ENCODE measurements around the gene JMJD8.
"Not testable (repeated sequence)": the region's sequence is repeated elsewhere in the genome, so short reads cannot be mapped to it uniquely, and the experiment has no call there.

Gene JMJD8

DNA sequence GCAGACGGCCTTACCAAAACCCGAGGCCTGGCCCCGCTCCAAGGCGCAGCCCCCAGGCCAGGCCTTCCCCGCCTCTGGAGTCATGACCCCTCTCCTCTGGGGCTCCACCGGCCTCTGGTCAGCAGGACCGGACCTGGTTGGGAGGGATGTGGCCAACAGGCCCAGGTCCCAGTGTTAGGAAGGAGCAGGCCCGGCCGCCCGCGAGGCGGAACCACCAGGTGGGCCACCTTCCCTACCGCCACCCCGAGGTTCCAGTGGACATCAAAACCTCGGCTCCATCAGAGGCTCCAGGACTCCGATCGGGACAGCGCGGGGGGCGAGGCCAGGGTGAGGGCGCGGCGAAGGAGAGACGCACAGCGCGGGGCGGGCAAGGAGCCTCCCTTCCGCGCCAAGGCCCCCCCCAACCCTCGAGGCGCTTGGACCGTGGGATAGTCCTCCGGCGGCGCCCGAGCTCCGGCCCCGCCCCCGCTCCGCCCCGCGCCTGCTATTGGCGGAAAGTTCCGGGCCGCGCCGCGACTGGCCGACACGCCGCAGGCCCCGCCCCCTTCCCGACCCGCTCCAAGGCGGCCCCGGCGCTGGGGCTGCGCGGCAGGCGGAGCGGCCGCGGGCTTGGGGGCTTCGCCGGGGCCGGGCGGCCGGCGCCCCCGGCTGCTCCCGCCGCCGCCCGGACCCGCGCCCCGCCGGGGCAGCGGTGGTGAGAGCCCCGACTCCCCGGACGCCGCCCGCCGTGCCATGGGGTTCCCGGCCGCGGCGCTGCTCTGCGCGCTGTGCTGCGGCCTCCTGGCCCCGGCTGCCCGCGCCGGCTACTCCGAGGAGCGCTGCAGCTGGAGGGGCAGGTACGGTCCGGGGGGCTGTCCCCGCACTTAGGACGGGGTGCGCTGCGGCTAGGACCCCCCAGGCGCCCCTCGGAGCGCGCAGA is 30.7 kb upstream of the JMJD8 start, which contains the start of gene METRN:
Gene METRN (plus strand): TSS at position 561 of the 919 bp plus-strand sequence. CDS start 172 bp downstream, at position 733.
- Histone ChIP-seq H3K4me1 (ENCODE audit: control insufficient read depth in 1 of 2, insufficient read depth in 2 of 2, low read length in 2 of 2) (peaks cover 4 to 47% of the 10 kb centered on the region in 2 donors), H3K4me3 (ENCODE audit: low read depth in 1 of 2, low read length in 2 of 2) (peak within 1 kb of the TSS in 1 of 2 donors; percentile 81), H3K9me3 (ENCODE audit: control insufficient read depth in 1 of 2, low read length in 2 of 2) (no peaks in the 10 kb centered on the region), H3K36me3 (ENCODE audit: control insufficient read depth in 1 of 2, insufficient read depth in 2 of 2, low read length in 2 of 2) (no peaks in the 10 kb centered on the region), H3K27ac (ENCODE audit: low read length) (no peak within 1 kb of the TSS), H3K27me3 (ENCODE audit: low read depth, low read length) (peaks cover 16% of the 10 kb centered on the region)

DNA sequence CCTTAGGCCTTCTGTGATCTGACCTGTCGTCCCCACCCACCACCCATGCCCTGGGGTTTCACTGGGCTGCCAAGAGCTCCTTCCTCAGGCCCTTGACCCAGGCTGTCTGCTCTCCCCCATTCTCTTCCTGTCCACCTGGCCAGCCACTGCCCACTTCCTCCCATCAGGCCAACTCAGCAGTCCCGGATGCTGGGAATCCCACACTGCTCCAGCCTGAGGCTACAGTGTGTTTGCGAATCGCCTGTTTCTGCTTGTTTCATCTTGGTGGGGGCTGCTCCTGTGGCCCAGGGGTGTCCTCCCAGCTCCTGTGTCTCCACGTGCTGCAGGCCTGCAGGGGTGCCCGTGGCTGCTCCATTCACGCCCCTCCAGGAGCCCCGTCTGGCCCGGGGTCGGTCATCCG is 29.9 kb upstream of the JMJD8 start:
- Histone ChIP-seq H3K27me3 (ENCODE audit: low read depth, low read length) (peaks cover 23% of the 10 kb centered on the region), H3K4me1 (ENCODE audit: control insufficient read depth in 1 of 2, insufficient read depth in 2 of 2, low read length in 2 of 2) (peaks cover 3 to 42% of the 10 kb centered on the region in 2 donors)

DNA sequence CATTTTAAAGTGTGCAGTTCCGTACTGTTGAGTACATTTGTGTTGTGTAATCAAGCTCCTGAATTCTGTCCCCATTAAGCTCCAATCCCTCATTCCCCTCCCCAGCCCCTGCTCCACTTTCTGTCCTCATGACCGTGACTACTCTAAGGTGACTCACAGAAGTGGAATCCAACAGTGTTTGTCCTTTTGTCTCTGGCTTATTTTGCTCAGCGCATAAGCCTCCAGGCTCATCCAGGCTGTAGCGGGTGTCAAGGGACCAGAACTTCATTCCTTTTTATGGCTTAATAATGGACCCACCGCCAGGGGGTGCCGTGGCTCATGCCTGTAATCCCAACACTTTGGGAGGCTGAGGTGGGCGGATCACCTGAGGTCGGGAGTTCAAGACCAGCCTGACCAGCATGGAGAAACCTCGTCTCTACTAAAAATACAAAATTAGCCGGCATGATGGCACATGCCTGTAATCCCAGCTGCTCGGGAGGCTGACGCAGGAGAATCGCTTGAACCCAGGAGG is 28.7 kb upstream of the JMJD8 start:
- not testable (repeated sequence) for H3K4me3 ChIP-seq (ENCODE audit: low read depth in 1 of 2, low read length in 2 of 2); H3K9me3 ChIP-seq (ENCODE audit: control insufficient read depth in 1 of 2, low read length in 2 of 2); H3K36me3 ChIP-seq (ENCODE audit: control insufficient read depth in 1 of 2, insufficient read depth in 2 of 2, low read length in 2 of 2); H3K27ac ChIP-seq (ENCODE audit: low read length)
- H3K27me3 ChIP-seq (ENCODE audit: low read depth, low read length): peaks cover 36% of the 10 kb centered on the region
- peaks cover 0 to 34% of the 10 kb centered on the region in 2 donors for H3K4me1 ChIP-seq (ENCODE audit: control insufficient read depth in 1 of 2, insufficient read depth in 2 of 2, low read length in 2 of 2)

More for the DNA sequence above, 29.9 kb upstream of the JMJD8 start:
- Histone ChIP-seq H3K4me3 (ENCODE audit: low read depth in 1 of 2, low read length in 2 of 2) (peak overlapping the region in 1 of 2 donors; percentile 48), H3K27ac (ENCODE audit: low read length) (no peak overlapping the region), H3K9me3 (ENCODE audit: control insufficient read depth in 1 of 2, low read length in 2 of 2) (no peaks in the 10 kb centered on the region), H3K36me3 (ENCODE audit: control insufficient read depth in 1 of 2, insufficient read depth in 2 of 2, low read length in 2 of 2) (no peaks in the 10 kb centered on the region)

DNA sequence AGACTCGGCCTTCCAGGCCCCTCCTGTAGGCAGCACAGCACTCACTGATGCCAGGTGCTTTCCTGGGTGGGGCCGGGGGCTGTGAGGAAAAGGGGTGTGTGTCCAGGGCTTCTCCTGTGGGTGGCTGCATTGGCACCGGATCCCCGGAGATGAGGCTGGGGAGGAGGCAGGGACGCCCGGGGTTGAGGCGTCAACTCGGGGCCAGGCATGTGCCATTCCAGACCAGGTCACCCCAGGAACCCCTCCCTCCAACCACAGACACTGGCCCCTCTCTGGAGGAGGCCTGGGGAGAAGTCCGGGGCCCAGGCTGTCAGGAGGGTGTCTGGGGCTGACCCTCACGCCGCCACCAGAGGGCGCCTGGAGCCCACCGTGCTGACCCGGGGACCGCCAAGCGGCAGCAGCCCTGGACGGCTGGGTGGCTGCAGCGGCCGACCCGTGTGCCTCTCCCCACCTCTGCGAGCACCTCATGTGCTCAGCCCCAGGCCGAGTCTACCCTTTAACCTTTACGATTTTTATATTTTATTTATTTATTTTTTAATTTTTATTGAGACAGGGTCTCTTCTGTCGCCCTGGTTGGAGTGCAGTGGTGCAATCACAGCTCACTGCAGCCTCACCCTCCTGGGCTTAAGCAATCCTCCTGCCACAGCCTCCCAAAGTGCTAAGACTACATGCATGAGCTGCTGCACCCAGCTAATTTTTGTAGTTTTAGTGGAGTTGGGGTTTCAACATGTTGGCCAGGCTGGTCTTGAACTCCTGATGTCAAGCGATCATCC is 27.6 kb upstream of the JMJD8 start:
- Histone ChIP-seq H3K27me3 (ENCODE audit: low read depth, low read length) (peaks cover 43% of the 10 kb centered on the region), H3K36me3 (ENCODE audit: control insufficient read depth in 1 of 2, insufficient read depth in 2 of 2, low read length in 2 of 2) (no peaks in the 10 kb centered on the region)

DNA sequence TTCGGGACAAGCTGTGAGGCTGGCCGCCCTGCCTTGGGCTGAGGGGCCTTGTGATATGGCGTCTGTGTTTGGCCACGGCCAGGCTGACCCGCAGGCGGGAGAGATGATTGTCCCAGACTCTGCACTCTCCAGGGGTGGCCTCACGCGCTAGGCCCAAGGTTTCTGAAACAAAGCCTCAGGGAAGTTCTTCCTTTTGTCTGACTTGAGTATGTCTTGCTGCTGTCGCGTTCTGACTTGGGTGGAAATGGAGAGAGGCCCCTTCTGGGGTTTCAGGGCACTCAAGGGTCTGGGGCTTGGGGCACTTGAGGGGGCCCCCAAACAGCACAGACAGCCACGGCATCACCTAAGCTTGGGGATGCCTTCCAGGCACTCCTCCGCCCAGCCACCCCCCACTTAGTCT is 26.9 kb upstream of the JMJD8 start:
- H3K4me3 ChIP-seq (ENCODE audit: low read depth in 1 of 2, low read length in 2 of 2): no peak overlapping the region
- H3K9me3 ChIP-seq (ENCODE audit: control insufficient read depth in 1 of 2, low read length in 2 of 2): no peaks in the 10 kb centered on the region
- H3K27ac ChIP-seq (ENCODE audit: low read length): no peak overlapping the region
- H3K36me3 ChIP-seq (ENCODE audit: control insufficient read depth in 1 of 2, insufficient read depth in 2 of 2, low read length in 2 of 2): no peaks in the 10 kb centered on the region
- H3K27me3 ChIP-seq (ENCODE audit: low read depth, low read length): peaks cover 47% of the 10 kb centered on the region
- H3K4me1 ChIP-seq (ENCODE audit: control insufficient read depth in 1 of 2, insufficient read depth in 2 of 2, low read length in 2 of 2): peaks cover 0 to 27% of the 10 kb centered on the region in 2 donors

More for the DNA sequence above, 27.6 kb upstream of the JMJD8 start:
- no peaks in the 10 kb centered on the region for H3K9me3 ChIP-seq (ENCODE audit: control insufficient read depth in 1 of 2, low read length in 2 of 2)
- no peak overlapping the region for H3K27ac ChIP-seq (ENCODE audit: low read length)
- peaks cover 0 to 28% of the 10 kb centered on the region in 2 donors for H3K4me1 ChIP-seq (ENCODE audit: control insufficient read depth in 1 of 2, insufficient read depth in 2 of 2, low read length in 2 of 2)
- H3K4me3 ChIP-seq (ENCODE audit: low read depth in 1 of 2, low read length in 2 of 2): no peak overlapping the region

DNA sequence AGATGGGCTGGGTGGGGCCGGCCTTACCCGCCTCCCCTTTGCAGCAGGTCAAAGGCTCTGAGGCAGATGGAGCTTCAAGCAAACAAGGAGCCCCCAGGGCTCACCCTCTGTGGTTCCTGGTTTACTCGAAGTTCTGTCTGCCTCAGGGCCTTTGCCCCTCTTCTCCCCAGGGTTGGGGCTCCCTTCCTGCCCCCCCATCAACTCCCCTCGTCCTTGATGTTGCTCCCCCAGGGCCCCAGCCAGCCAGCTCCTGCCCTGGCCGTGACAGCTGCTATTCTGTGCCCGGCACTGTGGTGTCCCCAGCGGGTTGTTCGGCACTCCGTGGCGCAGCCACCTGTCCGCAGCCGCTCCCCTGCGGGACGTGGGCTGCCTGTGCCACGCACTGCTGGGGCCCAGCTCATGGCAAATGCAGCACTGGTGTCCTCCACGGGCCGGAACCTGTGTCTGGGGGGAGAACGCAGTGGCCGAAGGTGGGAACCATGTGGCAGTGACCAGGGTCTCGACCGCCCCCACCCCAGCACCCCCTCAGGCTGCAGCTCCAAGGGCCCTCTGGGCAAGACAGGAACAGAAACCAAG is 26.5 kb upstream of the JMJD8 start:
- peaks cover 0 to 25% of the 10 kb centered on the region in 2 donors for H3K4me1 ChIP-seq (ENCODE audit: control insufficient read depth in 1 of 2, insufficient read depth in 2 of 2, low read length in 2 of 2)
- no peaks in the 10 kb centered on the region for H3K36me3 ChIP-seq (ENCODE audit: control insufficient read depth in 1 of 2, insufficient read depth in 2 of 2, low read length in 2 of 2)
- peaks cover 47% of the 10 kb centered on the region for H3K27me3 ChIP-seq (ENCODE audit: low read depth, low read length)
- H3K4me3 ChIP-seq (ENCODE audit: low read depth in 1 of 2, low read length in 2 of 2): no peak overlapping the region
- H3K9me3 ChIP-seq (ENCODE audit: control insufficient read depth in 1 of 2, low read length in 2 of 2): no peaks in the 10 kb centered on the region
- H3K27ac ChIP-seq (ENCODE audit: low read length): no peak overlapping the region

DNA sequence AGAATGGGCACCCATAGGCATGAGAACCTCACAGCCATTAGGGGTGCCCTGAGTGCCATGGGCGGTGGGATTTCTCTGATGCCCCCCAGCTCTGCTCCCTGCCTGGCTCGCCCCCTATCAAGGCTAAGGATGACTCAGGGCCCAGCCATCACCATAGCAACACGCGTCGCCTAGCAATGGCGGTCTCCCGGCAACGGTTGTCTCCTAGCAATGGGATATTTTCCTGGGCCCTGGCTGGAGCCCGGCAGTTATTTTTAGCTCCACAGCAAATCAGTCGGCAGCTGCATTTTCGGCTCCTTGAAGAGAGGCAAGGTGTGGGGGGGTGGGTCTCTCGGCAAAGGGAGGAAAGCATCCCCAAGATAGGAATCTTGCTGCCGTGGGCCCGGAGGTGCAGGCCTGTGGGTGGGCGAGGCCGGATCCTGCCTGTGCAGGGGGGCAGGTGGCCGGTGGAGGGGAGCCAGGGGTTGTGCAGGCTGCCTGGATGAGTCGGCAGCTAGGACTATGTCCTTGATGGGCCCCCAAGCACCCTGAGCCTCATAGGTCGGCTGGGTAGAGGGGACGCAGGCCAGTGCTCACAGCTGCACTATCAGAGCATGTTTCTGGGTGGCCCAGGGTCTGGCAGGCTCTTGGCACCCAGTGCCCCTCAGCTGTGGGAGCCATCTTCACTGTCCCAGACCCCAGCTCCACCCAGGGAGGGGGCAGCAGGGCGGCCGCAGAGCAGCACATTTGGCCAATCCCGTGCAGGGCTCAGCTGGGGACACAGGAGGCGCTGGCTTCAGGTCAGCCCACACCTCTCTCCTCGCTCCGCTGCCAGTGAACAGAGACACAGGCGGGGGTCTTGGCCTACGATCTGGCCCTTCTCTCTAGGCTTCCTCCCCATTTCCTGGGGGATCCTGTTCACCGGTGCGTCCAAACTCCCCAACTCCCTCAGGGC is 25.7 kb upstream of the JMJD8 start:
- Histone ChIP-seq H3K4me1 (ENCODE audit: control insufficient read depth in 1 of 2, insufficient read depth in 2 of 2, low read length in 2 of 2) (peaks cover 0 to 24% of the 10 kb centered on the region in 2 donors), H3K4me3 (ENCODE audit: low read depth in 1 of 2, low read length in 2 of 2) (no peak overlapping the region), H3K9me3 (ENCODE audit: control insufficient read depth in 1 of 2, low read length in 2 of 2) (no peaks in the 10 kb centered on the region), H3K27ac (ENCODE audit: low read length) (no peak overlapping the region), H3K36me3 (ENCODE audit: control insufficient read depth in 1 of 2, insufficient read depth in 2 of 2, low read length in 2 of 2) (no peaks in the 10 kb centered on the region), H3K27me3 (ENCODE audit: low read depth, low read length) (peaks cover 47% of the 10 kb centered on the region)

DNA sequence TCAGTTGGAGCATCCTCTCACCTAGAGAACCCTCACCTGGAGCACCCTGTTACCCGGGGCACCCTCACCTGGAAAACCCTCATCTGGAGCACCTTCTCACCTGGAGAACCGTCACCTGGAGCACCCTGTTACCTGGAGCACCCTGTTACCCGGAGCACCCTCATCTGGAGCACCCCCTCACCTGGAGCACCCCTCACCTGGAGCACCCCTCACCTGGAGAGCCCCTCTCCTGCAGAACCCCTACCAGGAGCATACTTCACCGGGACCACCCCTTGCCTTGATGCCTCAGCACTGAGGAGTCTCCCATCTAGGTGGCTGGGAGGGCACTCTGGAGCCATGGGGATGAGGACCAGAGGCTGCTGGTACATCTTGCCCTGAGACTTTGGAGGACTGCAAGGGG is 24.8 kb upstream of the JMJD8 start:
- Histone ChIP-seq H3K9me3 (ENCODE audit: control insufficient read depth in 1 of 2, low read length in 2 of 2) (no peaks in the 10 kb centered on the region), H3K4me1 (ENCODE audit: control insufficient read depth in 1 of 2, insufficient read depth in 2 of 2, low read length in 2 of 2) (peaks cover 0 to 18% of the 10 kb centered on the region in 2 donors), H3K36me3 (ENCODE audit: control insufficient read depth in 1 of 2, insufficient read depth in 2 of 2, low read length in 2 of 2) (no peaks in the 10 kb centered on the region), H3K27me3 (ENCODE audit: low read depth, low read length) (peaks cover 56% of the 10 kb centered on the region), H3K4me3 (ENCODE audit: low read depth in 1 of 2, low read length in 2 of 2) (no peak overlapping the region), H3K27ac (ENCODE audit: low read length) (no peak overlapping the region)

DNA sequence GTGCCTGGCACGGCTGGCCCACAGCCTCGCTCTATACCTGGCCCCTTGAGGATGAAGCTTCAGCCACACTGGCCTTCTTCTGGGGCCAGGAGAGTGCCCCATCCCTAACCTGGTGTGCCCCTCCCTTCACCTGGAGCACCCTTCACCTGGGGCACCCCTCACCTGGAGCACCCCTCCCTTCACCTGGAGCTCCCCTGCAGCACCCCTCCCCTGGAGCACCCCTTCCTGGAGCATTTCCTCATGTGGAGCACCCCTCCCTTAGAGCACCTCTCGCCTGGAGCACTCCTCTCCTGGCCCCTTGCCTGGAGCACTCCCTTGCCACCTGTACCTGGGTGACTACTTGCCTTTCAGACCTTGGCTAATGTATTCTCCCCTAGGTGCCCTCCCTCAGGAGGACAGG is 23.9 kb upstream of the JMJD8 start:
- H3K27me3 ChIP-seq (ENCODE audit: low read depth, low read length): peaks cover 60% of the 10 kb centered on the region
- peaks cover 0 to 18% of the 10 kb centered on the region in 2 donors for H3K4me1 ChIP-seq (ENCODE audit: control insufficient read depth in 1 of 2, insufficient read depth in 2 of 2, low read length in 2 of 2)
- no peaks in the 10 kb centered on the region for H3K36me3 ChIP-seq (ENCODE audit: control insufficient read depth in 1 of 2, insufficient read depth in 2 of 2, low read length in 2 of 2)
- no peak overlapping the region for H3K4me3 ChIP-seq (ENCODE audit: low read depth in 1 of 2, low read length in 2 of 2)
- H3K27ac ChIP-seq (ENCODE audit: low read length): no peak overlapping the region
- no peaks in the 10 kb centered on the region for H3K9me3 ChIP-seq (ENCODE audit: control insufficient read depth in 1 of 2, low read length in 2 of 2)

DNA sequence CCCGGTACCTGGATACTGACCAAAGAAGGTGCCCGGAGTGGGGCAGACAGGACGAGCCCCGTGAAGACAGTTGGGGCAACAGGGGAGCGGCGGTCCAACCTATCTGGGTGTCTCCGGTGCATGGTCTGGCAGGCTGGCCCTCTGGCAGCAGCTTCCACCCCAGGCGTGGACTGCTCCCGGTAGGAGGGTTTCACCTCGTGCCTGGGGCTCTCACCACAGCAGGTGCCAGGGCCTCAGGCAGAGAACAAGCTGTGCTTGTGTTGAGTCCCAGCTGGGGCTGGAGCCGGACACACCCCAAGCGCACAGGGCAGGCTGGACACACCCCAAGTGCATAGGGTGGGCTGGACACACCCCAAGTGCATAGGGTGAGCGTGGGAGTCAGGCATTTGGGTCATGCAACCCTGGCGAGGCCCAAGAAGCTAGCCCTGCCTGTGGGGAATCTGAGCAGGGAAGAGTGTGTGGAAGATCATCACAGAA is 23.0 kb upstream of the JMJD8 start:
- peaks cover 67% of the 10 kb centered on the region for H3K27me3 ChIP-seq (ENCODE audit: low read depth, low read length)
- H3K4me3 ChIP-seq (ENCODE audit: low read depth in 1 of 2, low read length in 2 of 2): no peak overlapping the region
- H3K36me3 ChIP-seq (ENCODE audit: control insufficient read depth in 1 of 2, insufficient read depth in 2 of 2, low read length in 2 of 2): no peaks in the 10 kb centered on the region

More for the DNA sequence above, 23.0 kb upstream of the JMJD8 start:
- Histone ChIP-seq H3K9me3 (ENCODE audit: control insufficient read depth in 1 of 2, low read length in 2 of 2) (no peaks in the 10 kb centered on the region), H3K27ac (ENCODE audit: low read length) (no peak overlapping the region), H3K4me1 (ENCODE audit: control insufficient read depth in 1 of 2, insufficient read depth in 2 of 2, low read length in 2 of 2) (peaks cover 0 to 18% of the 10 kb centered on the region in 2 donors)
